Measurements from ENCODE around the gene DNAH10.

GRCh38 chr12:123888989-123889388 lies 126.9 kb downstream of the DNAH10 start:
- TF ChIP-seq RAD21 (IDR thresholded peaks at IDR 0.05; ENCODE audit: low read depth) (no peak), REST (IDR thresholded peaks at IDR 0.05; ENCODE audit: low read depth) (no peak), CEBPB (IDR thresholded peaks at IDR 0.05) (peak; percentile 49)
- TF ChIP-seq, protein P1, sequence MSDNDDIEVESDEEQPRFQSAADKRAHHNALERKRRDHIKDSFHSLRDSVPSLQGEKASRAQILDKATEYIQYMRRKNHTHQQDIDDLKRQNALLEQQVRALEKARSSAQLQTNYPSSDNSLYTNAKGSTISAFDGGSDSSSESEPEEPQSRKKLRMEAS (IDR thresholded peaks at IDR 0.05): no peak

Measured in Ishikawa (cell line).